PFSK-1 (cell line): Measurements from ENCODE around the gene MAGI2.

Experiments
- FOXP2 ChIP-seq: optimal IDR thresholded peaks from 2 replicates; pipeline ENCODE3; 2011; ENCODE audit warnings: borderline replicate concordance, control low read depth, inconsistent platforms; ENCODE audit not compliant: insufficient read depth; ENCODE audit errors: extremely low read length, extremely low read depth
- POLR2AphosphoS5 ChIP-seq: IDR thresholded peaks from 2 replicates; pipeline ENCODE4 v1.6.1; 2012; ENCODE audit warnings: low read depth, mild to moderate bottlenecking, control low read depth, low read length, moderate library complexity
- SIN3A ChIP-seq: IDR thresholded peaks from 2 replicates; pipeline ENCODE4 v1.6.1; 2012; ENCODE audit warnings: mild to moderate bottlenecking, low read length, moderate library complexity, borderline replicate concordance; ENCODE audit not compliant: insufficient read depth
- TAF1 ChIP-seq: IDR thresholded peaks from 2 replicates; pipeline ENCODE4 v1.6.1; 2012; ENCODE audit warnings: low read length, control low read depth, borderline replicate concordance; ENCODE audit not compliant: insufficient read depth
- TF ChIP-seq, protein P1 (sequence below), 2 experiments: IDR thresholded peaks; 2 replicates each; pipeline versions ENCODE4 v1.6.1 to v1.8.0; 2011 to 2012; ENCODE audit warnings: low read depth in 2 of 2, low read length in 2 of 2, control low read depth in 1 of 2, inconsistent platforms in 1 of 2, mild to moderate bottlenecking in 1 of 2, moderate library complexity in 1 of 2; ENCODE audit not compliant: insufficient read depth in 1 of 2

MAGI2 gene

DNA sequence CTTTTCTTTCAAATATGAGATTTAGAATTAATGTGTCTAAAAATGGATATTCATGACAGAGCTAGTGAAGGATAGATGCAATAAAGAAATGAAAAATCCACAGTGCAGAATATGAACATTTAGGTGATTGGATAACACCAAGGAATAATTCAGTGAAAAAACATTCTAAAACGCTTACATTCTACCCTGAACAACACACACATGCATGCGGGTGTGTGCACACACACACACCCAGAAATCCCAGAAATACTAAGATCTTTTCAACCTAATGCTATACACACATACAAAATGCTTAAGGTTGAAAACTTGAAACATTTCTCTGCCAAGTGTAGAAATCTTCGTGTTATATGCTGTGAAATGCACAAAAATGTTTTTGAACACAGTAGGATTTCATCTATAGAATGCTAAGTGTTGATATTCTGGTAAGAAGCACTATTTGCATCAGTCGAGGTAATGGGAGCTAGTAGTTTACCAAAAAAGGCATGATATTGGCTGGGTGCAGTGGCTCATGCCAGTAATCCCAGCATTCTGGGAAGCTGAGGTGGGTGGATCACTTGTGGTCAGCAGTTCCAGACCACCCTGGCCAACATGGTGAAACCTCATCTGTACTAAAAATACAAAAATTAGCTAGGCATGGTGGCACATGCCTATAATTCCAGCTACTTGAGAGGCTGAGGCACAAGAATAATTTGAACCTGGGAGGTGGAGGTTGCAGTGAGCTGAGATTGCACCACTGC, 1054.3 kb downstream of the MAGI2 start:
- TF ChIP-seq TAF1 (no peak), SIN3A (no peak), FOXP2 (no peak), POLR2AphosphoS5 (no peak)
- TF ChIP-seq, protein P1, sequence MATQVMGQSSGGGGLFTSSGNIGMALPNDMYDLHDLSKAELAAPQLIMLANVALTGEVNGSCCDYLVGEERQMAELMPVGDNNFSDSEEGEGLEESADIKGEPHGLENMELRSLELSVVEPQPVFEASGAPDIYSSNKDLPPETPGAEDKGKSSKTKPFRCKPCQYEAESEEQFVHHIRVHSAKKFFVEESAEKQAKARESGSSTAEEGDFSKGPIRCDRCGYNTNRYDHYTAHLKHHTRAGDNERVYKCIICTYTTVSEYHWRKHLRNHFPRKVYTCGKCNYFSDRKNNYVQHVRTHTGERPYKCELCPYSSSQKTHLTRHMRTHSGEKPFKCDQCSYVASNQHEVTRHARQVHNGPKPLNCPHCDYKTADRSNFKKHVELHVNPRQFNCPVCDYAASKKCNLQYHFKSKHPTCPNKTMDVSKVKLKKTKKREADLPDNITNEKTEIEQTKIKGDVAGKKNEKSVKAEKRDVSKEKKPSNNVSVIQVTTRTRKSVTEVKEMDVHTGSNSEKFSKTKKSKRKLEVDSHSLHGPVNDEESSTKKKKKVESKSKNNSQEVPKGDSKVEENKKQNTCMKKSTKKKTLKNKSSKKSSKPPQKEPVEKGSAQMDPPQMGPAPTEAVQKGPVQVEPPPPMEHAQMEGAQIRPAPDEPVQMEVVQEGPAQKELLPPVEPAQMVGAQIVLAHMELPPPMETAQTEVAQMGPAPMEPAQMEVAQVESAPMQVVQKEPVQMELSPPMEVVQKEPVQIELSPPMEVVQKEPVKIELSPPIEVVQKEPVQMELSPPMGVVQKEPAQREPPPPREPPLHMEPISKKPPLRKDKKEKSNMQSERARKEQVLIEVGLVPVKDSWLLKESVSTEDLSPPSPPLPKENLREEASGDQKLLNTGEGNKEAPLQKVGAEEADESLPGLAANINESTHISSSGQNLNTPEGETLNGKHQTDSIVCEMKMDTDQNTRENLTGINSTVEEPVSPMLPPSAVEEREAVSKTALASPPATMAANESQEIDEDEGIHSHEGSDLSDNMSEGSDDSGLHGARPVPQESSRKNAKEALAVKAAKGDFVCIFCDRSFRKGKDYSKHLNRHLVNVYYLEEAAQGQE (IDR thresholded peaks at IDR 0.05; ENCODE audit: insufficient read depth in 1 of 2, low read depth in 2 of 2, low read length in 2 of 2), result no peak

DNA sequence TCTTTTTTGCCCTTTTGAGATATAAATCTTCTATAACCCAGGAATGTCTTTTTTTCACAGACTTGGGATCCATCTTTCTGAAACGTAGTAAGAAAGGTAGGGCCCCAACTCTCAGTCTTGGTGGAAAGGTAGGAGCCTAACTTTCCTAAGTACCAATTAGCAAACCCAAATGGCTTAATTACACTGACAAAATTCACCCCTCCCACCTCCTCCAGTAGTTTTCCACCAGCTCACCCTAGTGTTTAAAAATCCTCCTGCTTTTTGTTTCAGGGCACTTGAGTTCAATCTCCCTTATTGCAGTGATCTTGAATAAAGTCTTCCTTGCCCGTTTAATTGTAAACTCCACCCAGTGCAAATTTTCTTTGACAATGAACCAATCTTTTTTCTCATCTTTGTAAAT, 1054.9 kb downstream of the MAGI2 start:
- TF ChIP-seq, protein P1 (IDR thresholded peaks at IDR 0.05; ENCODE audit: insufficient read depth in 1 of 2, low read depth in 2 of 2, low read length in 2 of 2), result no peak
- TF ChIP-seq TAF1, result no peak
- no peak for TF ChIP-seq FOXP2
- no peak for TF ChIP-seq POLR2AphosphoS5
- no peak for TF ChIP-seq SIN3A

DNA sequence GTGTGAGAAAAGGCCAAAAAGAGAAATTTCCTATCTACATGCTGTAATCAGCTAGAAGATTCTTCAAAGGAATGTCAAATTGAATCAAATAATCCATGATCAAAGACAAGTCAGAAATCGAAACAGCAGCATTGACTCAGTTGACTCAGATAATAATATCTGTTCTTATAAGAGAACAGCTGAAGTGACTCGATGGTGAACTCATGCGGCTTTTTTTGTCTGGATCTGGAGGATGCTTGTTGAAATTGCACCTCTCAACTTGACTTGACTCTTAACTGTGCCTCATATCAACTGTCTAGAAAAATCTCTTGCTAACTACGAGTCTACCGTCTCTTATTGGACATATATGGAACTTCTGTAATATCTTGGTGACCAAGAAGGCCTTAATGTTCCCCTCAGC, 1055.4 kb downstream of the MAGI2 start:
- TF ChIP-seq, protein P1 (IDR thresholded peaks at IDR 0.05; ENCODE audit: insufficient read depth in 1 of 2, low read depth in 2 of 2, low read length in 2 of 2), result no peak
- TF ChIP-seq FOXP2, result no peak
- no peak for TF ChIP-seq TAF1
- no peak for TF ChIP-seq SIN3A
- no peak for TF ChIP-seq POLR2AphosphoS5

DNA sequence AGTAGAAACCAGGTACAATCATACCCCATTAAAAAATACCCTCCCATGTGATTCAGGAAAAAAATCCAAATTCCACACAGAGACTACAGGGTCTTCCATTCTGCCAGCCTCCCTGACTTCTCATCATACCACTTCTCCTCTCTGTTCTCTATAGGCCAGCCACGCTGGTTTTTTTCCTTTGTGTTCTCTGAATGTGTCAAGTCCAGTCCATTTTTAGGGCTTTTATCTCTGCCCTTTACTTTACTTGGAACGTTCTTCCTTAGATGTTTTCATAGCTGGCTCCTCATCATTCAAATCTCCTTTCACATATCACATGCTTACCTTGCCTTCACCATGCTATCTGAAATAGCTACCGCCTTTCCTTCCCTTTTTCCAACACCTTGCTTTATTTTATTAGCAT, 1057.3 kb downstream of the MAGI2 start:
- no peak for TF ChIP-seq SIN3A
- no peak for TF ChIP-seq TAF1
- TF ChIP-seq FOXP2, result no peak
- TF ChIP-seq POLR2AphosphoS5, result no peak
- TF ChIP-seq, protein P1 (IDR thresholded peaks at IDR 0.05; ENCODE audit: insufficient read depth in 1 of 2, low read depth in 2 of 2, low read length in 2 of 2), result no peak
